ENCODE results near the gene TESK2.
"Not testable (repeated sequence)": the region's sequence is repeated elsewhere in the genome, so short reads cannot be mapped to it uniquely, and the experiment has no call there.

DNA sequence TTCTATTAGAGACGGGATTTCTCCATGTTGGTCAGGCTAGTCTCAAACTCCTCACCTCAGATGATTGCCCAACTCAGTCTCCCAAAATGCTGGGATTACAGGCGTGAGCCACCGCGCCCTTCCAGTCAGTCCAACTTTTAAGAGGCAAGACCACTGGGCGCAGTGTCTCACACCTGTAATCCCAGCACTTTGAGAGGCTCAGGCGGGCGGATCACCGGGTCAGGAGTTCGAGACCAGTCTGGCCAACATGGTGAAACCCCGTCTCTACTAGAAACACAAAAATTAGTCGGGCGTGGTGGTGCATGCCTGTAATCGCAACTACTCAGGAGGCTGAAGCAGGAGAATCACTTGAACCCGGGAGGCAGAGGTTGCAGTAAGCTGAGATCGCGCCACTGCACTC is 28.8 kb upstream of the TESK2 start:
- not testable (repeated sequence) for TF ChIP-seq YY1 (IDR thresholded peaks at IDR 0.05; ENCODE audit: low read depth); RFX5 (IDR thresholded peaks at IDR 0.05; ENCODE audit: low read length); EP300 (IDR thresholded peaks at IDR 0.05; ENCODE audit: borderline replicate concordance in 1 of 2, low read depth in 1 of 2, low read length in 1 of 2); POLR2AphosphoS5 (IDR thresholded peaks at IDR 0.05; ENCODE audit: low read depth, low read length); RAD21 (IDR thresholded peaks at IDR 0.05; ENCODE audit: low read length); GATA2 (CRISPR knock-in tag; IDR thresholded peaks at IDR 0.05); ELF1 (IDR thresholded peaks at IDR 0.05)
- TF ChIP-seq, protein P1, sequence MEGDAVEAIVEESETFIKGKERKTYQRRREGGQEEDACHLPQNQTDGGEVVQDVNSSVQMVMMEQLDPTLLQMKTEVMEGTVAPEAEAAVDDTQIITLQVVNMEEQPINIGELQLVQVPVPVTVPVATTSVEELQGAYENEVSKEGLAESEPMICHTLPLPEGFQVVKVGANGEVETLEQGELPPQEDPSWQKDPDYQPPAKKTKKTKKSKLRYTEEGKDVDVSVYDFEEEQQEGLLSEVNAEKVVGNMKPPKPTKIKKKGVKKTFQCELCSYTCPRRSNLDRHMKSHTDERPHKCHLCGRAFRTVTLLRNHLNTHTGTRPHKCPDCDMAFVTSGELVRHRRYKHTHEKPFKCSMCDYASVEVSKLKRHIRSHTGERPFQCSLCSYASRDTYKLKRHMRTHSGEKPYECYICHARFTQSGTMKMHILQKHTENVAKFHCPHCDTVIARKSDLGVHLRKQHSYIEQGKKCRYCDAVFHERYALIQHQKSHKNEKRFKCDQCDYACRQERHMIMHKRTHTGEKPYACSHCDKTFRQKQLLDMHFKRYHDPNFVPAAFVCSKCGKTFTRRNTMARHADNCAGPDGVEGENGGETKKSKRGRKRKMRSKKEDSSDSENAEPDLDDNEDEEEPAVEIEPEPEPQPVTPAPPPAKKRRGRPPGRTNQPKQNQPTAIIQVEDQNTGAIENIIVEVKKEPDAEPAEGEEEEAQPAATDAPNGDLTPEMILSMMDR (IDR thresholded peaks at IDR 0.05): not testable (repeated sequence)
- TF ChIP-seq, protein P2, sequence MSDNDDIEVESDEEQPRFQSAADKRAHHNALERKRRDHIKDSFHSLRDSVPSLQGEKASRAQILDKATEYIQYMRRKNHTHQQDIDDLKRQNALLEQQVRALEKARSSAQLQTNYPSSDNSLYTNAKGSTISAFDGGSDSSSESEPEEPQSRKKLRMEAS (IDR thresholded peaks at IDR 0.05; ENCODE audit: low read depth): not testable (repeated sequence)
- TF ChIP-seq, protein P3, sequence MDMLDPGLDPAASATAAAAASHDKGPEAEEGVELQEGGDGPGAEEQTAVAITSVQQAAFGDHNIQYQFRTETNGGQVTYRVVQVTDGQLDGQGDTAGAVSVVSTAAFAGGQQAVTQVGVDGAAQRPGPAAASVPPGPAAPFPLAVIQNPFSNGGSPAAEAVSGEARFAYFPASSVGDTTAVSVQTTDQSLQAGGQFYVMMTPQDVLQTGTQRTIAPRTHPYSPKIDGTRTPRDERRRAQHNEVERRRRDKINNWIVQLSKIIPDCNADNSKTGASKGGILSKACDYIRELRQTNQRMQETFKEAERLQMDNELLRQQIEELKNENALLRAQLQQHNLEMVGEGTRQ (IDR thresholded peaks at IDR 0.05; ENCODE audit: borderline replicate concordance, low read depth, low read length): not testable (repeated sequence)
- TF ChIP-seq, protein P4, sequence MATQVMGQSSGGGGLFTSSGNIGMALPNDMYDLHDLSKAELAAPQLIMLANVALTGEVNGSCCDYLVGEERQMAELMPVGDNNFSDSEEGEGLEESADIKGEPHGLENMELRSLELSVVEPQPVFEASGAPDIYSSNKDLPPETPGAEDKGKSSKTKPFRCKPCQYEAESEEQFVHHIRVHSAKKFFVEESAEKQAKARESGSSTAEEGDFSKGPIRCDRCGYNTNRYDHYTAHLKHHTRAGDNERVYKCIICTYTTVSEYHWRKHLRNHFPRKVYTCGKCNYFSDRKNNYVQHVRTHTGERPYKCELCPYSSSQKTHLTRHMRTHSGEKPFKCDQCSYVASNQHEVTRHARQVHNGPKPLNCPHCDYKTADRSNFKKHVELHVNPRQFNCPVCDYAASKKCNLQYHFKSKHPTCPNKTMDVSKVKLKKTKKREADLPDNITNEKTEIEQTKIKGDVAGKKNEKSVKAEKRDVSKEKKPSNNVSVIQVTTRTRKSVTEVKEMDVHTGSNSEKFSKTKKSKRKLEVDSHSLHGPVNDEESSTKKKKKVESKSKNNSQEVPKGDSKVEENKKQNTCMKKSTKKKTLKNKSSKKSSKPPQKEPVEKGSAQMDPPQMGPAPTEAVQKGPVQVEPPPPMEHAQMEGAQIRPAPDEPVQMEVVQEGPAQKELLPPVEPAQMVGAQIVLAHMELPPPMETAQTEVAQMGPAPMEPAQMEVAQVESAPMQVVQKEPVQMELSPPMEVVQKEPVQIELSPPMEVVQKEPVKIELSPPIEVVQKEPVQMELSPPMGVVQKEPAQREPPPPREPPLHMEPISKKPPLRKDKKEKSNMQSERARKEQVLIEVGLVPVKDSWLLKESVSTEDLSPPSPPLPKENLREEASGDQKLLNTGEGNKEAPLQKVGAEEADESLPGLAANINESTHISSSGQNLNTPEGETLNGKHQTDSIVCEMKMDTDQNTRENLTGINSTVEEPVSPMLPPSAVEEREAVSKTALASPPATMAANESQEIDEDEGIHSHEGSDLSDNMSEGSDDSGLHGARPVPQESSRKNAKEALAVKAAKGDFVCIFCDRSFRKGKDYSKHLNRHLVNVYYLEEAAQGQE (IDR thresholded peaks at IDR 0.05; ENCODE audit: low read depth, low read length): not testable (repeated sequence)
